Stimulated activated CD4-positive, alpha-beta T cell treated with anti-CD3 and anti-CD28 coated beads, Interleukin-4, amount 100 ng/mL, for 48 hours (primary cell): ENCODE measurements around the gene DUSP7.

Experiments
- DNase-seq, 2 donors: peaks; one replicate each; pipeline ENCODE4 v3.0.0-alpha.2; 2020; ENCODE audit warnings: low read depth in 2 of 2

The DUSP7 gene

DNA sequence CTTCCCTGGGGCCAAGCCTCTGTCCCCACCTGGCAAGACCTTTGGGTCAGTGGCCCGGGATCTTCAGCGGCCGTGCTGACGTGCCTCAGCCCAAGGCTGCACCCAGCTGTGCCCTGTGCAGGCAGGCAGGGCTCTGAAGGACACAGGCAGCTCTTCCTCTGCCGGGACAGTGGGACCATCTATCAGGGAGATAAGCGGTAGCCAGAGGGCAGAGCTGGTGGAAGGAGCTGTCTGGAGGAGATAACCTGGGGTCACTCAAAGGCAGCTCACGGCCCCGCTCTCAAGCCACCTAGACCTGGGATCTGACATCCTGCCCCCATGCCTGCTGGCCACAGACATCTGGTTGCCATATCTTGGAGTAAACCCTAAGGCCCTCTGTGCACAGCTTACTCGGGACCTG is 27.3 kb downstream of the DUSP7 start:
- DNase-seq, result no peak

DNA sequence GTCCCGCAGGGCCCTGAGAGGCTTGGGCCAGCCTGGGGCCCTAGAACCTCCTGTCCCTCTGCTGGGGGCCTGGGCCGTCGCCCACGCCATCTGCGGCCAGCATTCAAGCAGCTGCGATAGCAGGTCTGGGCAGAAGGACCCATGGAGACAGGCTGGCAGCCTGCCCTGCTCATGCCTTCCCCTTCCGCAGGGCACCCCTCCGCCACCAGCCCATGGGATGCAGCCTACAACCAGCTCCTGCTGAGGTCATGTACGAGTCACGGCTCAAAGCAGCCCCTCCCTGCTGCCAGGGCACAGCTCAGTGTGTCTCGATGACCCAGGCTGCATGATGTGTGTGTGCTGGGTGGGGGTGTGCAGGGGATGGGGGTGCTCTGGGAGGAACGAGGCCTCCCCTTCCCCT is 27.8 kb downstream of the DUSP7 start:
- no peak for DNase-seq

DNA sequence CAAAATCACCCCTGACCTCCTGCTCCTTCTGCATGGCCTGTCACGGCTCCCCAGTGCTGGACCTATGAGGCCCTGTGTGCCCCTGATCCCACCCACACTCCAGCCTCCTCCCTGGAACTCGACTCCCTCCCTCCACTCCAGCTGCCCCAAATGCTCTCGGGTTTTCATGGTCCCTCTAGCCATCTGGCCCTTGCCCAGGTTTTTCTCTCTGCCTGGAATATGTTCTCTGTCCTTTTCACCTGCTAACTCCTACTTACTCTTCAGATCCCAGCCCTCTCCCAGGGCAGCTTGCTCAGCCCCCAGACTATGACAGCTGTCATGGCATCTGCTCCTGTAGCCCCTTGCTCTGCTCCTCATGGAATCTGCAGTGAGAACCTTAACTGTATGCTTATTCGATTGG is 30.3 kb downstream of the DUSP7 start:
- DNase-seq, result no peak

DNA sequence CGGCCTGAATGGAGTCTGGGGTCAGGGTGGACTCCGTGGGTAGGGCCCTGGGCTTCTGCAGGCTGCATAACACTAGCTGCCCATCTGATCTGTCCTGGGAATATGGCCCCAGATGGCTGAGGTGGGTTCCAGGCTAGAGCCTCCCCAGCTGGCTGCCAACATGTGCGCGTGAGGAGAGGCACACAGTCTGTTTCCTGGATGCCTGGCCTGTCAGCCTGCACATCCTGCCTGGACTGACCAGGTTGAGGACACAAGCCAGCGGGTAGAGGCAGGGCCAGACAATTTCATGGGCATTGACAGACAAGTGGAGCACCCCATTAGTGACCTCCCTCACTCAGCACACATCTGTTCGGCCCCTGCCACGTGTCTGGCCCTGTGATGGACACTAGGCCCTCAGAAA is 30.9 kb downstream of the DUSP7 start:
- DNase-seq, result no peak

DNA sequence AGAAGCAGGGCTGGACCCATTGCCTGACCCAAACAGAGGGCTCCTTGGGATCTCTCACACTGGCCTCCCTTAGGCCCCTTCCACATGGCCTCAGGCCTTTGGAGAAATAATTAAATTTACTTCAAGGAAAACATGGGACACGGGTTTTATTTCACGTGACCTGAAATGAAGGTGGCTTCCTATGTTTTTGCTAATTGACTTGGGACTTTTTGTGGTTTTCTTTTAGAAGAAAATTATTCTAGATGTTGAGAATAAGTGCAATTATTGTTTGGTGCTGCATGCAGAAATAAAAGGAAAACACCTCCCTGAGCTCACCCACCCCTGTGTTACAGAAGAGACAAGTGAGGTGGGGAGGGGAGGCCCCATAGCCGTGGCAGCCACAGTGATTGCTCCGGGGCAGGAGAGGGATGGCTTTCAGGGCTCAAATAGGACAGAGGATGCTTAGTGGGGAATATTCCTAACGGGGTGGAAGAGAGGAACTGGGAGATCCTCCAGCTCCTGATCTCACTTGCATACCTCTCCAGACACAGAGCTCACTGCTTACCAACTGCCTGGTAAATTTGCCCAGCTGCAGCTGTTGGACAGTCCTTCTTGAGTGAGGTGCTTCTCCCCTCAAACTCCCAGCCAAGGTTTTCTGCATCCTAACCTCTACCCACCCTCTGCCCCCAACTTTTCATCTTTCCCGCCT is 31.5 kb downstream of the DUSP7 start:
- no peak for DNase-seq

DNA sequence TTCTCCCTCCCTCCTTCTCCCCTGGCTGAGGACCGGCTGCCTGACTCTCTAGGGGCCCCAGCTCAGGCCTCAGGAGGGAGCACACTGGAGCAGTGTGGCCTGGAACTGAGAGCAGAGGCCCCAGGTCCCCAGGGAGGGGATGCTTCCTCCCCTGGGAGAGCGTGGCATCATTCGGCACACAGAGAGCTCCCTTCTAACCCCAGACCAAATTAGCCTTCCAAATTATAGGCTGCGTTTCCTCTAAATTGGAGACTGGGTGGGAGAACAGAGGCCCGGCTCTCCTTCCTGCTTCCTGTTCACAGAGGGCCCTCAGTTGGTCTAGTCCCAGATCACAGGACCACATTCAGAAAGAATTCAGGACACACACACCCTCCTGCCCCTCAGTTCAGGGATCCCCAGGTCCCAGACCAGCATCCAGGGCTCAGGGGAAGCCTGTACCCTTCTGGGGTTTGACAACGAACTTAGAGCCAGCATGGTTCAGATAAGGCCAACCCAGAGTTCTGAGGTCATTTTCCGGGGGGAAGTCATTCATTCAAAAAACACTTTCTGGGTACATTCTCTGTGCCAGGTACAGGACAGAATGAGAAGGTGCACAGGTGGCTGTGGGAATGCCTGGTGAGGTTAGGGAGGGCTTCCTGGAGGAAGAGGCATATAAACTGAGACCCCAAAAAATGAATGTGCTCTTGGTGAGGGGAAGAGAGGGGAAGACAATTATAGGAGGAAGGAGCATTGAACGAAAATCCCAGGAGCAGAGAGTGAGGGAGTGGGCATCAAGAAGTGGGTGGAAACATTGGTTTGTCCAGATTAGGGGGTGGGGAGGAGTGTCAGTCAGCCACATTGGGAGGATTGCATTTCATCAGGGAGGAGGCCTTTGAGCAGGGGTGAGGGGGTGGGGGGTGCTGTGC is 32.3 kb downstream of the DUSP7 start:
- no peak for DNase-seq

DNA sequence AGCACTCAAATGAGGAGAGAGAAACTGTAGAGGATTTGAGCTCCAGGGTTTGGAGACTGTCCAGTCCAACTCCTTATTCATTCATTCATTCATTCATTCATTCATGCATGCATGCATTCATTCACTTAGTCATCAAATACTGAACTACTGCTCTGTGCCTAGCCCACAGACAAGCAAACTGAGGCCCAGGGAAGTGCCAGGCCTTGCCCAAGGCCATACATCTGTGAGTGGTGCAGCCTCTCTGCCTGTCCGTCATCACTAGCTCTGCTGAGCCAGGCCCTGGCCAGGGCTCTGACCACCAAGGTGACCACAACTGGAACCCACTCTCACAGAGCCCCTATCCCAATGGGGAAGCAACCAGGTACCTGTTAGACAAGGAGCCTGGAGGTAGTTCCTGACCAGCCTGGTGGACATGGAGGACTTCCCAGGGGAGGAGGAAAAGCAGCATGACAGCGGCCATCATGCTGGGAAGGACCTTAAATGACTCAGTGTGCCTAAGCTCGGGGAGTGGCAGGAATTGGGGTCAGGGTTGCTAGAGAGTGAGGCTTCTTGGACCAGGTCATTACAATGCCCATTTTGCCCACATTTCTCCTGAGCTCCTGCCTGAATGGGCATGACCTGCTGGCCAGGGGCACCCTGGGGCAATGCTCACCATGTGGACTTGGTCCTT is 33.1 kb downstream of the DUSP7 start:
- DNase-seq, result no peak

DNA sequence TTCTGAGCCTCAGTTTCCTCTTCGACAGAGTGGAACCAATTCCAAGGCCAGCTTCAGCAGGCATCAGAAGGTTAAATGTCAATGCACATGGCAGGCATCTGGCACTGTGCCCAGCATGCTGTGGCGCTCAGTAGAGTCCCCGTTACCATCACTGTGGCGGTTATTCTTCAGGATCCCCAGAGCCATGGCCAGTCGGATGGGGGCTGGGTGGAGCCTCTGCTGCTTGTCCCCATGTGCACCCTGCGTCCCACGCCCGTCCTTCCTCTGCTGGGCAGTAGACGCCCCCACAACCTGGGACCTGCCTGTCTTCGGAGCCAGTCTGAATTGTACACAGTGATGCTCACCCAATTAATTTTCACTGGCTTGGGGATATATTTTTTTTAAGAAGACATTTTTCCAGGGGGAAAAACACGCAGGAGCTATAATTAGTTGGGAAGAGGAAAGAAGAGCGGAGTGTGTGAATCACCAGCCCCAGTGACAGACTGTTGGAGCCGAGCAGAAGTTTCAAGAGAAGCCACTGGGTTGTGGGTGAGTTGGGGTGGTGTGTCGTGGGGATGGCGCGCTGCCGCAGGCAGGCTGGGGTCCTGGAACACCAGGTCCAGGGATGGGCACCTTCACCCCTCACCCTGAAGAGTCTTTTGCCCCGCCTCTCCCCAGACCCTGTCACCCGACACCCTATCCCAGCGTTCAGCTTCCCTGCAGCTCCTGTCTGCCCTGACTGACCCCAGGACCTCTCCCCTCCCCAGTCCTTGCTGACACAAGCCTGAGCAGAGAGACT is 33.9 kb downstream of the DUSP7 start:
- no peak for DNase-seq

DNA sequence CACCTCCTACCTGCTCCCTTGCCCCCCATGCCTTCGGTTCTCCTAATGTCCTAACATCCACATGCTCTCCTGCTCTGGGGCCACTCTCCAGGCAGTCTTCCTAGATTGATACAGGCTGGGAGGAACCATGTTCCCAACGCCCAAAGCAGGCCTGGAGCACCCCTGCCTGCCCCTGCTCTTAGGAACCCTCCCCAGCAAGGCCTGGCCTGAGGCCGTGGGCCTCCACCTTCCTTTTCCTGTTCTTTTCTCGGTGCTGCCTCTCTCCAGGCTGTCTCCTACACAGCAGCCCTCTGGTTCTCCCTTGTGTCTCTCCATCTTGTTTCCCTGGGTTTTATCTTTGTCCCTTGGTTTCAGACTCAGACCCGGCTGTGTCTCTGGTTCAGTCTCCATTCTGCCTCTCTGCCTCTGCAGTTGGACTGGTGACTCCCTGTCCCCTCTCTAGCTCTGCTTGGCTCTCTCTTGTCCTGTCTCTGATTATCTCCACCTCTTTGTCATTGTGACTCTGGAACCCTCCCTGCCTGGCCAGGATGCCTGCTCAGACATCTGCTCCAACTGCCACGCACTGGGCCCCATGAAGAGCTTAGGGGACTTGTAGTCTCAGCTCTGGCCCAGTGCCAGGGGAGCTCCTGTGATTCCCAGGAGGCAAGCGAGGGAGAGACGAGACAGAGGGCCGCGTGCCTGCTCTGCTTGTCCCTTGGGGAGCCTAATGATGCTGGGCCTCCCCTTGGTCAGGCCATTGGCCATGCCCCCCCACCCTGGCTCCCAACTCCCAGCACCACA is 34.7 kb downstream of the DUSP7 start:
- DNase-seq, result no peak

DNA sequence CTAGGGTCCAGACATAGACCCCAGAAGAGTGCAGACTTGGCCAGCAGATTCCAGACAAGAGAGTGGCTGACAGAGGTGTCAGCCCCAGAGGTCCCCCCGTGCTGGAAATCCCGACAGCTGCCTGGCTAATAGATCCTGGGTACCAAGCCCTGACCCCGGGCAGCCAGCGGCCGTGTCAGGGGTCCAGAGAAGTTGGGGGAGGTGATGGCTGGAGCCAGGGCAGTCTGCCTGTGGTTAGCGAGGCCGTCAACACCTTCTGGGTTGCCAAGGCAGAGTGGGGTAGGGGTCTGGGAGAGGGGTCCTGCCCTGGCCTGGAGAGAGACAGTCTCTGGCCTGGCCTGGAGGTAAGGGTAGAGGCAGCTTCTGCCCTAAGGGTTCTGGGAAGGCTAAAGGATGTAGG is 35.6 kb downstream of the DUSP7 start:
- DNase-seq, result no peak

DNA sequence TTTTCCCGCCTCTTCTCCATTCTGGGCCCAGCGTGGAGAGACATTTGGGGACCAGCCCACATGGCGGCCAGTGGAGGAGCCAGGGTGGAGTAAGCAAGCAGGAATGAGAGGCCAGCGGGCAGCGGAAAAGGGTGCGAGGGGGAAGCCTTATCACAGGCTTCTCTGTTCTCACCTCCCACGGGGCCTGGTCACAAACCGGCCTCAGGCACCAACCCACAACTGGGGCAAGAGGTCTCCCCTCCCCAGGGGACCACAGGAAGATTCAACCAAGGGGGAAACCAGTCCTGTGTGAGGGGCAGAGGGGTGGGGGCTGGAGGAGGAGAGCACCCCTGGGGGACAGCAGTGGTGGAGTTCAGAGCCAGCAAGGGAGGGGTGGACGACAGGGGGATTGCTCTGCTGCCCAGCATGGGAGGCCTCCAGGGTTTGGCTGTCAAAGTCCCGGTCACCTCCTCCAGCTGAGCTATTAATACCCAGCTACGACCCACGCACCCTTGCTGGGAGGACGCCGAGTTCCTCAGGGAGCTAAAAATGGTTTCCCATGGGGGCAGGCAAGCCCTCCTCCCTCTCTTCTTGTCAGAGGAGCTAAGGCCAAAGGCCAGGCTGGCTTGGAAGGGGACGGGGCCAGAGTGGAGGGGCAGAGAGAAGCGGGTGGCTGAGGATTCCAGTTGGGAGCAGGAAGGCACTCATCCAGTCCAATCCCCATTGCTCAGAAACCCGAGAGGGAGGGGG is 36.9 kb downstream of the DUSP7 start:
- DNase-seq, result no peak

DNA sequence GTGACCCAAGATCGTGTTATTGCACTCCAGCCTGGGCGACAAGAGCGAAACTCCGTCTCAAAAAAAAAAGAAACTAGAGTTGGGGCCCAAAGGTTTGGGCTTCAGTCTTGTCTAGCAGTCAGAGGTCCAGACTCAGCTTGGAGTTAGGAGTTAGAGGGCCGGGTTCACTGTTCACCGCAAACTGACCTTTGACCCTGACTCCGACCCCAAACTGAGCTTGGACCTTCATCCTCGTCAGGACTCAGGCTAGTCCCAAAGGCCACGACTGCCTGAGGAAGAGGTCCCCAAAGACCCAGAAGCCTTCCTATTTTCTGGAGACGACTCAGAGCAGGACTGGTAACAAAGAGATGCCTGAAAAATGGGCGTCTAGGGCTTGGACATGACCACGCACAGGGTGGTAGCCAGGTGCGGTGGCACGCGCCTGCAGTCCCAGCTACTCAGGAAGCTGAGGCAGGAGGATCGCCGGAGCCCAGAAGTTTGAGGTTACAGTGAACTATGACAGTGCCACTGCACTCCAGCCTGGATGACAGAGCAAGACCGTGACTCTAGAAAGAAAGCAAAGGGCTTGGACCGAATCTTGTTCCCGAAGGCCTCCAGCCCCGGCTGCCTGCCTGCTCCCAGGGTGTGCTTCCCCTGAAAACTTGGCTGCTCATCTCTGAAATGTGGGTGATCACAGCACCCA is 37.9 kb downstream of the DUSP7 start:
- no peak for DNase-seq

DNA sequence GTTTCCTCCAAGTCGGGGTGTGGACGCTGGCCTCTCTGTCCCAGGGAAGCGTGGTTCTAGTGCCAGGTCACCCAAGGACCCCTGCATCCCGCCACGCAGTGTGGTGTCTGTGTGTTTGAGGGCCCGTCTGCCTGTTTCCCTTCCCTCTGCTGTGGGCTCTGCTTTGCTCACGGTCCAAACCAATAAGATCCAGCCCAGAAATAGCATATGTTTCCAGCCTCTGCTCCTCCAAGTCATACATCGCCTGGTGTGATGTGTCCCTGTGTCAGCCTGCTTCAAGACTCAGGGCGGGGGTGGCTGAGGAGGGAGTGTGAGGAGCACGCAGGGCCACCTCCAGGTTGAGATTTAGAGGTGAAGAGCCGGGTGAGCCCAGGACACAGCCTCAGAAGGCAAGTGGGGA is 38.8 kb downstream of the DUSP7 start:
- no peak for DNase-seq

DNA sequence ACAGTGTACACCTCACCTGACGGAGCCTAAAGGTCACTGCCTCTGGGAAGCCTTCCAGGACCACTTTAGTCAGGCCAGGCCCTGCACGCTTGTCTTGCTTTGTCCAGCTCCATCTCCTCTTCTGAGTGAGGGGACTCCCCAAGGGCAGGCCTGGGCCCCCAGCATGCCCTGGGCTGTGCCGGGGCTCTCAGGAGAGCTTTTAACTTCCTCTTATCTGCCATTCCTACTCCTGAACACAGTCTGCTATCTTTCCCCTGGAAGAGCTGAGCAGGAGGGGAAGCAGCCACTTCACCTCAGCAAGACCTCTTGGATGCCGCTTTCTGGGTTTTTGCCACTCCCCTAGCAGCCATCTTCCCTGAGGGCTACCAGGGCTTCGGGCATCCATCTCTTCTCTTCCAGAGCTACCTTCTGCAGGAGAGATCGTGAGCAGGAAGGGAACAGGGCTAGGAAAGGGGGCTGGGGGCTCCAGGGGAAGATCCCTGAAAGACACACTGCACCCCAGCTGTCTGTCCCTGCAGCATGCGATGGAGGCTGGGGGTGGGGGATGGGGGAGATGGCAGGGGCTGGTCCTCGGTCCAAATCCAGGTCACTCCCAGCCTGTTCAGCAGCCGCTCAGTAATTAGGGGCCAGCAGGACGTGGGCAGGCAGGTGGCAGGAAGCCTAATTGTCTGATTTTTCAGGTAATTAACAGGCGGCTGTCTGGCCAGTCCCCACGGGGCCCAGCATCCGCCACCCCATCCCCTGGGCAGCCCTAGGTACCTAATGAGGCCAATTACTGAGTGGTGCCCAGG is 40.7 kb downstream of the DUSP7 start:
- no peak for DNase-seq

DNA sequence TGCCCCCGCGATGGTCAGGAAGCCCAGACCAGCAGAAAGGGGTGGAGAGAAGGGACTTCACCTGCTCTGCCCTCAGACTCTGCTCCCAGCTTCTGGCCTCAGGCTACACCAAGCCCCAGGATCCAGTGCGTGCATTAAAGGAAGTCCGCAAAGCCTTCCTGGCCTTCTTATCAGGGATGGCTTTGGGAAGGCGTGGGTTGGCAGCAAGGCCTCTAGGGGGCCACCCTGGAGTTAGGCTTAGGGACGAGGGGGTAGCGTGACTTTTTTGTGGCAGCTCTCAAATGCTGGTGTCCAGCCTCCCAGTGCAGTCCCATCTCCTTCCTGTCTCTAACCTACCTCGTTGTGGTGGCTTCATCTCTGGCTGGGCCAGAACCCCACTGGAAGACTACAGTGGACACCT is 41.8 kb downstream of the DUSP7 start:
- no peak for DNase-seq

DNA sequence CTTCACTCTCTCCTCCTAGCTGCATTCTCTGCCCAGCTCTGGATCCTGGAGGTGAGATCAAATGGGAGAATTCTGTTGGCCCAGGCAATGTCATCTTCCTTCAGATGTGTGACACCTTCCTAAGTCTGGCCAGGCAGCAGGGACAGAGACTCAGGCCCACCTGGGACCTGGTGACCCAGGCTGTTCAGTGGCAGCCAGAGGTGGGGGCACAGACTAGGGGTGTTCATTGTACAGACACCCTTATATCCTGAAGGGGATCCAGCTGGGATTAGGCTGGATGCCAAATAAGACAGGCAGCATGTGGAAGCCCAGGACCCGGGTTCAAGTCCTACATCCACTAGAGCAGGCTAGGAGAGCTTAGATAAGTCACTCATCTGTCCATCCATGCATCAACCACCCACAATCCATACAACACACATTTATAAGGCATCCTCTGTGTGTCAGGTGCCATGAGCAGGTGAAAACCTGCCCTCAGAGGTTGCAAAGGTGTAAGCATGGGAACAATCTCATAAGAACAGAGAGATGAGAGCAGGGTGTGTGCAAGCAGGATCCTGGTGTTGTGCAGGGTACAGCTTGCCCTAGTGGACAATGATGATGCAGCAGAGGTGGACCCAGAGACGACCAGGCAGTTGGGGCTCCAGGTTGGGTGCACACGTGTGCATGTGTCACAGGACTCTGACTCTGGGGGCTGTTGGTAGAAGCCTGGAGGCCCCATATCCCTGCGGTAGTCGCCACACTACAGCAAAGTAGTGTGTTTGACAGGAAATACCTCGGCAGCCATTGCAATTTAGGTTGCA is 42.4 kb downstream of the DUSP7 start:
- no peak for DNase-seq

DNA sequence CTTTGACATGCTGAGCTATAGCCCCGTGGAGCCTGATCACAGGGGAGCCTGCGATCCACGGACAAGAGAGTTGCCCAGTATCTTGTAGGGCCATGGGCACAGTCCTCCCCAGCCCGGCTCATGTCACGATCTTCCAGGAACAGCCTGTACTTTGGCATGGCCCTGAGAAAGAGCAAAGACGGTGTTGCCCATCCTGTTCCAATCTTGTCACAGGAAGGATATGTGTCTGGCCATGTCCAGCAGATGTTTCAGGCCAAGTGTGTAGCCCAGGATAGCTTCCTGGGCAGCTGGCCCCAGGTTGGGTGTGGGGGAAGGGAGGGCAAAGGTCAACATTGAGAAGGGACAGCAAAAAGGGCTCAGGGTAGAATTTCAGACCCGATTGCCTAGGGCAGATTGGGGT is 43.7 kb downstream of the DUSP7 start:
- no peak for DNase-seq

DNA sequence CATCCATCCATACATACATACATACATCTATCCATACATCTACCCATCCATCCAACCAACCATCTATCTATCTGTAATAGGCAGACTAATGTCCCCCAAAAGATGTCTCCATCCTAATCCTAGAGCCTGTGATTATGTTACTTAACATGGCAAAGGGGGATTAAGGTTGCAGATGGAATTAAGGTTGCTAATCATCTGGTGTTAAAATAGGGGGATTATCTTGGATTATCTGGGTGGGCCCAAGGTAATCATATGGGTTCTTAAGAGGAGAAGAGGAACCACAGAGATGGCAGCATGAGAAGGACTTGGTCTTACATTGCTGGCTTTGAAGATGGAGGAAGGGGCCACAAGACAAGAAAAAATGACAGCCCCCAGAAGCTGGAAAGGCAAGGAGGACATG is 45.9 kb downstream of the DUSP7 start:
- DNase-seq, result no peak
